ENCODE data around the gene POMP. TPM values are rescaled to one million over a fixed set of nuclear protein-coding genes. Genes with fewer than 3 reads are reported as not detected.
"Not testable (repeated sequence)": the region's sequence is repeated elsewhere in the genome, so short reads cannot be mapped to it uniquely, and the experiment has no call there.

The POMP gene
- total RNA-seq, 2 experiments from 2014 or later: 124 to 127 TPM

DNA sequence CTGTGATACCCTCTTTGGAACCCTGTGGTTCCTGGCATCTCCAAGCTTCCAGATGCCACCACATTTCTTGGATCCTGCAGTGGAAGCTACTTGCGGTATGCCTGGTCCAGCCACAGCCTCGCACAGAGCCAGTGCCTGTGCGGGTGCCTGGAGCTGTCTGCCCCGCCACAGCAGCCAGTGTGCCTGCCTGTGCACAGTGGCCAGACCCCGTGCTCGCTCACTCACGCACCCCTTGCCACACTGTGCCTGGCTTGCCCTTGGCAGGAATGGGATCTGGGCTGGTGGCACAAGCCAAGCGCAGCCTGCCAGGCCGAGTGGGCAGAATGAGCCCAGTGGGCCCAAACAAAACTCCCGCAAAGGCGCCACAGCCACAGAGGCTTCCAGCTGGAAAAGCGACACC is 26.2 kb downstream of the POMP start:
- ChIA-PET POLR2A (no interaction called here), CTCF (no interaction called here)

DNA sequence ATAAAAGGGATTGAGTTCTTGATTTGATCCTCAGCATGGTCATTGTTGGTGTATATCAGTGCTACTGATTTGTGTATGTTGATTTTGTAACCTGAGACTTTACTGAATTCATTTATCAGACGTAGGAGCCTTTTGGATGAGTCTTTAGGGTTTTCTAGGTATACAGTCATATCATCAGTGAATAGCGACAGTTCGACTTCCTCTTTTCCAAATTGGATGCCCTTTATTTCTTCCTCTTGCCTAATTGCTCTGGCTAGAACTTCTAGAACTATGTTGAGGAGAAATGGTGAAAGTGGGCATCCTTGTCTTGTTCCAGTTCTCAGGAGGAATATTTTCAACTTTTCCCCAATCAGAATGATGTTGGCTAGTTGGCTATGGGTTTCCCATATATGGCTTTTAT is 27.0 kb downstream of the POMP start:
- POLR2A ChIA-PET: no interaction called here
- CTCF ChIA-PET: no interaction called here

DNA sequence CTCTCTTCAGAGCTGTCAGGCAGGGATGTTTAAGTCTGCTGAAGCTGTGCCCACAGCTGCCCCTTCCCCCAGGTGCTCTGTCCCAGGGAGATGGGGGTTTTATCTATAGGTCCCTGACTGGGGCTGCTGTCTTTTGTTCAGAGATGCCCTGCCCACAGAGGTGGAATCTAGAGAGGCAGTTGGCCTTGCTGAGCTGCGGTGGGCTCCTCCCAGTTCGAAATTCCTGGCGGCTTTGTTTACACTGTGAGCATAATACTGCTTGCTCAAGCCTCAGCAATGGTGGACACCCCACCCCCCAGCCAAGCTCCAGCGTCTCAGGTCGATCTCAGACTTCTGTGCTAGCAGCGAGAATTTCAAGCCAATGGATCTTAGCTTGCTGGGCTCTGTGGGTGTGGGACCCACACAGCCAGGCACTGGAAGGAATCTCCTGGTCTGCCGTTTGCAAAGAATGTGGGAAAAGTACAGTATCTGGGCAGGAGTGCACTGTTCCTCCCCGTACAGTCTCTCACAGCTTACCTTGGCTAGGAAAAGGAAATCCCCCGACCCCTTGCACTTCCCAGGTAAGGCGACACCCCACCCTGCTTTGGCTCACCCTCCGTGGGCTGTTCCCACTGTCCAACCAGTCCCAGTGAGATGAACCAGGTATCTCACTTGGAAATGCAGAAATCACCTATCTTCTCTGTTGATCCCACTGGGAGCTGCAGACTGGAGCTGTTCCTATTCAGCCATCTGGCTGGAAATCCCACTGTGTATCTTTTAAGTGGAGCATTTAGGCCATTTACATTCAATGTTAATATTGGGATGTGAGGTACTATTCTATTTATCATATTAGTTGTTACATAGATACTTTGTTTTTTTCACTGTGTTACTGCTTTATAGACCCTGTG is 34.9 kb downstream of the POMP start:
- POLR2A ChIA-PET, CTCF ChIA-PET: not testable (repeated sequence)

DNA sequence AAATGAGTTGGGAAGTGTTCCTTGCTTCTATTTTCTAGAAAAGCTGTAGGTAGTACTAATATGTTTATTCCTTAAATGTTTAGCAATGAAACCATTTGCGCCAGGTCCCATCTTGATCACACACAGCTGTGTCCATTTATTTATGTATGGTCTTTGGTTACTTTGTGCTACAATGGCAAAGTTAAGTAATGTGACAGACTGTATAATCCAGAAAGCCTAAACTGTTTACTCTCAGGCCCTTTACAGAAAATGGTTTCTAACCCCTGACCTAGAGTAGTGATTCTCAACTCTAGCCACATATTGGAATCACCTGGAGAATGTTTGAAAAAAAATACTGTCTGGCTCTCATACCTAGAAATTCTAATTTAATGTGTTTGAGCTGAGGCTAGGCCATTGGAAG is 38.5 kb downstream of the POMP start:
- ChIA-PET CTCF (no interaction called here), POLR2A (no interaction called here)

DNA sequence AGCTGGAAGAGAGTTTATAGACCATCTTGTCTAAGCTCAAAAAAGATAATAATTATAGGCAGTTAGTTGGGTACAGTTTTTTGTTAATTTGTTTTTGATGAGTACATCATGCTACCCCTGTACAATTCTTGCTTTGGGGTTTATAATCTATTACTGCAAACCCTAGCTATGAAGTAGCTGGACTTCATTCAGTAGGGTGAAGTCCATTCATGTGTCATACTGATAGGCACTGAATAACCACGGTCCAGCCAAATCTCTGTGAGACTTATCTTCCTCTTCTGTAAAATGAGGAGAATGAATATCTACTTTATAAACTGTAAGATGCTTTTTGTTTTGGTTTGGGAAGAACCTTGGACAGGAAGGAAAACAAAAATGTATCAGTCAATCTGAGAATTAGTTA is 40.3 kb downstream of the POMP start:
- CTCF ChIA-PET: interaction anchor here (0.9 kb wide), 1 partner anchor 98 kb away, joined by 4 read pairs; no protein-coding TSS in a partner anchor
- POLR2A ChIA-PET: no interaction called here

DNA sequence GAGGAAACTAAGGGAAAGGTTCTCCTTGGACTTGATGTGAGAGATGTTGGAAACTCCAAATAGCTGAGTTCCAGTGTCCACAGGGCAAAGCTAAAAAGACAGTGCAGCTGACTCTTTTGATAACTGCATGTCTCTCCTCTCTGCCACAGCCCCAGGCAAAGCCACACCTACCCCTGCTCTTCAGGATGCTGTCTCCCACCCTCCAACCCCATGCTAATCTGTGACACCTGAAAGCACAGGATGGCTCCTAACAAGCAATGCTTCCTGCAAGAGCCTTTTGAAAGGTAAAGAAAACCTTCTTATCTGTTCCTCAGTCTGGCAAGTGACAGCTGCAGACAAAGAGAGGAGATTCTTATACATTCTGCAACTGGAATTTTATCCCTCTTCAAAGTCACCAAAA is 45.4 kb downstream of the POMP start:
- POLR2A ChIA-PET: no interaction called here
- CTCF ChIA-PET: no interaction called here

DNA sequence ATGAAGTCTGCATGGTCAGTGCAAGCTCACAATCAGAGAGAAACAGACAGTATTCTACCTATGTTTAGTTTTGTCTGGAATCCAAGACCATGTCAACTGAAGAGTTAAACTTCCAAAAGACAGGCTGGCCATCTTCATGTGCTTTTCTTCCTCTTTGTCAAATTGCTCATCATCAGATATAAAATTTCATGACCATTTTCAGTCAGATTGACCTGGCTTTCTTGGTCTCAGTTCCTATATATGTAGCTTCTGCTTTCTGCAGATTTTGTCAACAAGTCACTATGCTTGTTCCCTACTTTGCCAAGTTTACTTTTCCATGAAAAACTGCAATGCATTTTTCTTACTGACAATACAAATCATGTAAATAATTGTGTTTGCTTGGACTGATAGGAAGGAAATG is 46.0 kb downstream of the POMP start:
- ChIA-PET POLR2A (no interaction called here), CTCF (no interaction called here)

DNA sequence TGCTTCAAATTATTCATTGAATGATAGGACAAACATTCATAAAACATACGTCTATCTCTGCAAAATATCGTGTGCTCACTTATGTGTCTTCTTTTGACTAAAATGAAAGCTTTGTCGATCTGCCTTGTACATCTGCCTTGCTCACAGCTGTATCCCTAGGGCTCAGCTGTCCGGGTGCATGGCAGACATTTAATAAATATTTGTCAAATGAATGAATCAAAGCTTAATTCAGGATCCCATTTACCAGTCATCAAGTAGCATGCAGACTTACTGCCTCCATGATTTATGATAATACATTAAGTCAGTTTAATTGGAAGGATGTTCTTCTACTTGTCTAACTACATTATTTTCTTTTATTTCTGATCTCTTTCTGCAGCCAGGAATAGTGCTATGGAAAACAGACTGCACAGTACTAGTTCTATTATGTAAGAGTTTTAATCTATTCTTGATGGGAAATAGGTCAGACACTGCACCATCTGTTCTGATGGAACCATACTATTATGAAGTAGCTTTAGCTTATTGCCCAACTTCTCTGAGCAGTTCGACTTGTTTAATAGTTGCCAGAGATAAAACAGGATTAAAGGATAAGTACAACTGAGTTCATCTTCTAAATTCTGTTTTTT is 46.6 kb downstream of the POMP start:
- CTCF ChIA-PET: no interaction called here
- POLR2A ChIA-PET: no interaction called here

DNA sequence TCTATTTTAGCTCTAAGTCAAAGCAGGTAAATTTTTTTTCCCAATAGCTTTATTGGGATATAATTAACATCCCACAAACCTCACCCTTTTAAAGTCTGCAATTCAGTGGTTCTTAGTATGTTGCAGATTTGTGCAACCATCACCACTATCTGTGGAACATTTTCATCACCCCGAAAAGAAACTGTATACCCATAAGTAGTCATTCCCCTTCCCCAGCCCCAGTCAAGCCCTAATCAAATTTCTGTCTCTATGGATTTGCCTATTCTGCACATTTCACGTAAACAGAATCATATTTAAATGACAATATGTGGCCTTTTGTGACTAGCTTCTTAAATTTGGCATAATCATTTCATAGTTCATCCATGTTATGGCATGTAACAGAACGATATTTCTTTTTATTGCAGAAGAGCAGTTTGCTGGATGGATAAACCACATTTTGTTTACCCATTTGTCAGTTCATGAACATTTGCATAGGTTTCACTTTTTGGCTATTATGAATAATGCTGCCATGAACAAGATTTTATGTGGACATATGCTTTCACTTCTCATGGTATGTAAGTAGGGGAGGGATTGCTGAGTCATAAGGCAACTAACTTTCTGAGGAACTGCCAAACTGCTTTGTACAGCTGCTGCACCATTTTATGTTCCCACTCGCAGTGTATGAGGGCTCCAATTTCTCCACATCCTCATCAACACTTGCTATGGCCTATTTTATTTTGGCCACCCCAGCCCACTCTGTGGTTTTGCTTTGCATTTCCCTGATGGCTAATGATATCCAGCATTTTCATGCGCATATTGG is 48.9 kb downstream of the POMP start:
- CTCF ChIA-PET: no interaction called here
- POLR2A ChIA-PET: no interaction called here

DNA sequence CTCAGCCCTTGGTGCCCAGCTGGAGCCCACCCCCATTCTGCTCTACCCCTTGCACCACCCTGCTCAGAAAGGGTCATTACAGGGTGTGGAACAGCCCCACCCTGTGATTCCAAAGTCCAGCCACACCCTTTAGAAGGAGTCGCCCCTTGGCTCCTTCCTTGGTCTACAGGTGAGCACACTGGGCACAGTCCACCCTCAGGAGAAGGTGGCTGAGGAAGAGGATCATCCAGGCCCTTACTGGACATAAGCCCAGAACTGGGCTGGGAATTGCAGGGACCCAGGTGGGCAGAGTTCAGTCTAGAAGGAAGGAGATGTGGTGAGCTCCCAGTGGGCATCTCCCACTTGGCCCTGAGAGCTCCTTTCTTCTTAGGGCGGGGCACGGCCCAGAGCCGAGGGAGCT is 51.2 kb downstream of the POMP start:
- ChIA-PET POLR2A (no interaction called here), CTCF (no interaction called here)

DNA sequence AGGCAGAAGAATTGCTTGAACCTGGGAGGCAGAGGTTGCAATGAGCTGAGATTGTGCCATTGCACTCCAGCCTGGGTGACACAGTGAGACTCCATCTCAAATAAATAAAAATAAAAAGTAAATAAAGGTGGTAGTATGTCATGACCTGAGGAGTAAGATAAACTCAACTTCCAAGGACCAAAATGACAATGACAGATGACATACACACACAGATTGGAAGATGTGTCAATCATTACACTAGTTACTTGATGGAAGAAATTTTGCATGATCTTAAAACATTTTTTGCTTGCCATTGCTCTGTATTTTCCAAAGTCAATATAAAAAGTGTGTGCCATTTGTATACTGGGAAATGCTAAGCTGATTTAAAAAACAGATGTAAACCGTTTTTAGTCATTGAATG is 55.7 kb downstream of the POMP start:
- ChIA-PET CTCF (no interaction called here), POLR2A (no interaction called here)

DNA sequence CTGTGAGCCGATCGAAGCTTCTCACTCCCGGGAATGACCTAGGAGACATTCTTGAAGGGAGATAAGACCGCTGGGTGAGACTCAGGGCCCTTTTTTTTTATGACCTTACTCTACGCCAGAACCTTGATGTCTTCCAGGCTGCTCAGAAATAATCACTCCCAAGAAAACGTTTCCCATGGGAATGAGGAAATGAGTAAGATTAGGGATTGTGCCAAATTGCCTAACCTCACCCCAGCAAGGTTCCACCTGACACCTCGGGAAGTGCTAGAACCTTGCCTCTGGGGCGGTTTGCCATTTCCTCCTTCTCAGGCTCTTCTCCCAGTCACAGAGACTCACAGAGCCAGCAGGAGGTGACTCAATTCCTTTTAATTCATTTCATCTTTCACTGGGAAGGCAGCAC is 57.6 kb downstream of the POMP start:
- POLR2A ChIA-PET: no interaction called here
- CTCF ChIA-PET: no interaction called here

DNA sequence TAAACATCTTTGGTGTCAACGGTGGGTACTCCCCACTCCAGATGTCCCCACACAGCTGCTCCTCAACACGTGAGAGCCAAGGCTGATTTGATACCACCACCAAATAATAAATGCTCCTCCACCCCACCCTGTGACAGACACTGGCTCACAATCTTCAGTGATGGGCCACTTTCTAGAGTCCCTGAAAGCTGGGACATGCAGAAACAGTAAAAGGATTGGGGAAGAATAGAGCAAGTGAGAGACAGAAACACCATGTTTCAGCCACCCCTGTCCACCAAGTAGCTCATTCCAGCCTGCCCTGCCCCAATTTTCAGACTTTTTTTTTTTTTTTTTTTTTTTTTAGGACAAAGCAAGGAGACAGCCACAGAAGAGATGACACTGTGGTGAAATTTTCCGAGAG is 58.2 kb downstream of the POMP start:
- ChIA-PET POLR2A (interaction anchor here (1.5 kb wide), 1 partner anchor 58 kb away, joined by 4 read pairs; the partner anchor contains the start of gene POMP), CTCF (interaction anchor here (0.7 to 1.3 kb wide), 2 partner anchors 10 to 12 kb away, joined by 4 read pairs; no protein-coding TSS in a partner anchor)

DNA sequence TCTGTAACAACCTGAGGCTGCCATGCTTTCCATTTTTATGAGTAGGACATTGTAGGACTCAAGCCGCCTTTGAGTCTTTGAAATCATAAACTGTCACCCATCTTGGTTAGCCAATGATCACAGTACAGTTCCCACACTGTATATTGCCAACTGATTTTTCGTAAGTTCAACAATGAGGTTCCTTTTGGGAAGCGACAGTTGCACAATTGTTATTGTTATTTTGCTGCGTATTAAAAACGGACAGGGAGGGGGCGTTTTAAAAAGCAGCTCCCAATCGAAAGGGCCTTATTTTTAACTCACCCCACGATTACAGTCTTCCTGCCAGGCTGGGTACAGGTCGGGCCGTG is 59.2 kb downstream of the POMP start:
- ChIA-PET CTCF (interaction anchor here (1.3 kb wide), 1 partner anchor 9 kb away, joined by 4 read pairs; no protein-coding TSS in a partner anchor), POLR2A (interaction anchor here (0.5 to 1.5 kb wide), 4 partner anchors 59 to 1086 kb away, joined by 3 to 7 read pairs (median 4); partner anchors contain the start of gene POMP)

DNA sequence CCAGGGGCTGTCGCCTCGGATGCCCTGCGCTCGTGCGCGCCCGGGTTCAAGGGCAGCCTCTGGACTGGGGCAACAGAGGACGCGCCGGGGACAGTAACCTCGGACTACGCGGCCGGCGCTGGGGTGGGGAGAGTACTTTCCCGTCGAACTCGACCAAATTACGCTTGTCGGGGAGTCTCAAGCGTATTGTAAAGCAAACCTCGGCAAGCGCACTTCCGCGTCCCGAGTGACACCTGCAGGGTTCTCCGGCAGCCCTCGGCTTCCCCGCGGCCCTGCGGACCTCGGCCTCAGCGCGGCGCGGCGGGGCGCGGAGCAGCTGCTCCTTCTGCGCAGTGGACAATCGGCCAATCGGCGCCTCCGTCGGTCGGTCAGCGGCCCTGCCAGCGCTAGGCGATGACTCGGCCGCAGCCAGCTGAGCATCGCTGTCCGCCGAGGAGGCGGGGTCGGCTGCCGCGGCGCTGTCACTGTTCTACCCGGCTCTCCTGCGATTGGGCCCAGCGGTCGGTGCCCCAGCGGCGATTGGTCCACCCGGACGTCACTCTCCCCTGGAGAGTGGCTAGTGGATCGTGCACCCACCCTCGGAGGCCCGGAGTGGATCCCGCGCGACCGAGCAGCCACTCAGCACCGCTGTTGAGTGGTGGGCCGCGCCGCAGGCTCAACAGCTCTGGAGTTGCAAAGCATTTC is 59.8 kb downstream of the POMP start, which contains the start of gene SLC46A3:
TSS of gene SLC46A3 (minus strand) at position 428 of the 684 bp plus-strand sequence. CDS start 972 bp downstream, outside the sequence.
- ChIA-PET CTCF (interaction anchor here (1.3 kb wide), 1 partner anchor 8 kb away, joined by 4 read pairs; no protein-coding TSS in a partner anchor), POLR2A (interaction anchor here (0.6 to 1.5 kb wide), 4 partner anchors 29 to 1086 kb away, joined by 3 to 4 read pairs (median 3); partner anchors contain the start of gene POMP)

DNA sequence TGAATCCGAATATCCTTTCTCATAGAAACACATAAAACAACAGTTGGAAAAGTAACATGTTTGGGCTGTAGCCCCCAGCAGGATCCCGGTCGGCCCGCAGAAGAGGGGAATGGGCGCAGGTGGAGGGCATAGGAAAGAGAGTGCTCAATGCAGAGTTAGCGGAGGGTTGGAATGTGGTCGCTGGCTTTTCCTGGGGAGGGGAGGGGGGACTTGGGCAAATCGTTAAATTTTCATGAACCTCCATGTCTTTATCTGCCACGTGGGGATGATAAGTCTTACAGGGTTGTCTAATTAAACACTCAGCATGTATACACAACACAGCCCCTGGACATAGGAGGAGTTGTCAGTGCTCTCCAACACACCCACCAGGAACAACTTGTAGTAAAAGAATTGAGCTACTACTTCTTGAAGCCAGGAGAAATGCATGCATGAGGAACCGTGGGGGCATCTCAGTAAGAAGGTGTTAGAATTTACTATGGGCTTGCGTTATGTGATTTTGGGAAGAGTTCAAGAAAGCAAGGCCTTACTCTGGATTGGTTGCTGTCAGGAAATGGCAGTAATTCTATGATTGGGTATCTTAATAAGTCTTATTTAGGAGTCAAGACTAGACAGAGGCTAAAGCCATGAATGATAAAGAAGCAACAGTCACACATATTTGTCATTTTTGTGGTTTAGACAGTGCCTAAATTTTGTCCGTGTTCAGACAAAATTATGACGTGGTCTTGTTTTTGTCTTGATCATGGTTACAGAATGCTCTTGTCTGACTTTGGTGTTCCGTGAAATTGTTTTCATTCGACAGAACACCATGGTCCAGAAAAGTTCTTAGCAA is 60.5 kb downstream of the POMP start:
- POLR2A ChIA-PET: interaction anchor here (0.7 kb wide), 1 partner anchor 29 kb away, joined by 3 read pairs; no protein-coding TSS in a partner anchor
- CTCF ChIA-PET: no interaction called here

DNA sequence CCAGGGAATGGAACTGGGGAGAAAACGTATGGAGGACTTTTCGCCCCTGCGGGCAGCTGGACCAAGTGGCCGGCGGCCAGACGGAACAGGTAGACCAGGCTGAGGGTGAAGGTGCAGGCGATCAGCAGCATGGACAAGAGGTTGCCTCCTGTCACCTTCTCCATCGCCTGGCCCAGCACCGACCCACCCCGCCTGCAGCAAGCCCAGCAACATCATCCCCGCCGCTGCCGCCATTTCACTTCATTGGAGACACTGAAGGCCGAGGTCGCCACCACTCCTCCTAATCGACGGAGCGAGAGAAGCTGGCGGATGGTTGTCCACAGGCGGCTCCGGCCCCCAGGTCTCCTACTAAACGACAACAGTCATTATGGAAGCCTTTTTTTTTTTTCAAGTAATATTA is 64.9 kb downstream of the POMP start:
- ChIA-PET CTCF (no interaction called here), POLR2A (no interaction called here)

DNA sequence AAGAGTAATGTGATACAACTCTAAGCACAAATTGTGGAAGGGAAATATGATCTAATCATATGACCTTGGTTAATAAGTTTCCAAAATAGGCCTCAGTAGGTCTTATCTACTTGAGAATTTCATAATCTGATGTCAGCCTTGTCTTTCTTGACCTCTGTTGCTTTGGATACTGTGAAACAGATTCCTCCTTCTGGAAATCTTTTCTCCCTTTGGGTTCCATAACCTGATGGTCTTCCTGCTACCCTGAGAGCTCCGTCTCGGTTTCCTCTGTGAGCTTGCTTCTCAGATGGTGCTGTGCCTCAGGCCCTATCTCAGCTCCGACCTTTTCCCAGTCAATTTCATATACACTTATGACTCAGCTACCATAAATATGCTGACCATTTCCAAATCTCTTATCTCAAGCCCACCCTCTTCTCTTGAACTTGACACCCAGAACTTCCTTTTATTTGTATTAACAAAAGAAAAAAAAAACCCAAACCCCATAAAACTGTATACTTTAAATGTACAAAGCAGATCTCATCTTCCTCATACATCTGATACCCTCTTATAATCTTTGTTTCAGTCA is 66.2 kb downstream of the POMP start:
- ChIA-PET POLR2A (no interaction called here), CTCF (no interaction called here)

All from activated CD8-positive, alpha-beta memory T cell treated with anti-CD3 and anti-CD28 coated beads for 36 hours (primary cell).